IPS DF 6.9 (cell line): Measurements from ENCODE around the gene SIT1.

Experiments used
- DNase-seq: peaks from one replicate; pipeline ENCODE4 v3.0.0-alpha.2; 2013; ENCODE audit warnings: low read depth, low spot score
- H3K27ac ChIP-seq: one replicate; pipeline ENCODE4 v1.5.1; 2013; ENCODE audit warnings: low read length, control low read depth
- H3K27me3 ChIP-seq: 2 replicates; pipeline ENCODE4 v1.6.1; 2013; ENCODE audit warnings: mild to moderate bottlenecking, low read length; ENCODE audit not compliant: control insufficient read depth, insufficient read depth
- H3K36me3 ChIP-seq: 2 replicates; pipeline ENCODE4 v1.6.1; 2013; ENCODE audit warnings: low read length; ENCODE audit not compliant: control insufficient read depth, insufficient read depth
- H3K4me1 ChIP-seq: 2 replicates; pipeline ENCODE4 v1.6.1; 2013; ENCODE audit warnings: low read length; ENCODE audit not compliant: control insufficient read depth, insufficient read depth
- H3K4me3 ChIP-seq: 2 replicates; pipeline ENCODE4 v1.5.1; 2013; ENCODE audit warnings: mild to moderate bottlenecking, low read length
- H3K9me3 ChIP-seq: 2 replicates; pipeline ENCODE4 v1.6.1; 2013; ENCODE audit warnings: low read length, inconsistent platforms; ENCODE audit not compliant: control insufficient read depth, insufficient read depth
- WGBS: extraction: QIAGEN DNeasy Blood & Tissue Kit; methylation state at CpG from one replicate; pipeline ENCODE4 v1.1.7; 2013; ENCODE audit warnings: mixed read lengths, missing lambda C conversion rate; ENCODE audit not compliant: insufficient read length, insufficient coverage; 5-methylcytosine and 5-hydroxymethylcytosine counted together

The SIT1 gene

DNA sequence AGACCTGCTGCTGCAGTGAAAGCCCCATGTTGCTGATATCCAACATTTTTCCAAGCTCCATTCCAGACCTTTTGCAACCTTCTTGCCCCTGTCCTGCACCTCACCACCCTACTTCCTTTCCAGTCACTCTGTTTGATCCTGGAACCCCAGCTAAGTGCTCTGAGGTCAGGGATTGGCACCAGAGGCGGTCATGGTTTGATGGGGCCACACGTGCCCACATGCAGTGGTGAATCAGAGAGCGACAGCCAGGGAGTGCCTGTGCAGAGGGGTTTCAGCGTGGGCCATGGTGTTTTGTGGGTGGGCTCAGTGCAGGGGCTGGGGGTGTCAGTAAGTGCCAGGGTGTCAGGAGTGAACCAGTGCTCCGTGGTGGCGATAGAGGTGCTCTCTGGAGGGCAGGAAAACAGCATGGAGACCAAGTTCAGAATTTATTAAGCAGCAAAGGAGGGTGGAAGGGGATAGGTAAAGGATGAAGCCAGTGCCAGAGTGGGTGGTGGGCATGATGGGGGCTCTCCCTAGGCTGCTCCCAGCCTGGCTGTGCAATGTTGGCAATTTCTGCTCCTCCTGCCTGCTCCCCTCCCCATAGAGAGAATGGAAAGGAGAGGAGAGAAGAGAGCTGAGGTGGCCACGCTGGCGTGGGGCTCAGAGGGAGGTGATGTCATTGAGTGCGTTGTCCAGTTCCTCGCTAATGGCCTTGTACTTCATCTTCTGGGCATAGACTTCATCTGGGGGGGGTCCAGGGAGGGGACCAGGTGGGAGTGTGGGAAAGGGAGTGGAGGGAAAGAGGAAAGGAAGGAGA lies 32.0 kb upstream of the SIT1 start:
- H3K4me1 ChIP-seq = peaks cover 1% of the 10 kb centered on the region; the same call in 1 of the 2 replicates
- H3K9me3 ChIP-seq = no peaks in the 10 kb centered on the region
- no peaks in the 10 kb centered on the region for H3K27me3 ChIP-seq
- H3K27ac ChIP-seq = no peak overlapping the region
- WGBS = no CpG with 5 or more reads among the region's 10 CpGs
- peaks cover 41% of the 10 kb centered on the region for H3K36me3 ChIP-seq
- no peak for DNase-seq
- H3K4me3 ChIP-seq = no peak overlapping the region

DNA sequence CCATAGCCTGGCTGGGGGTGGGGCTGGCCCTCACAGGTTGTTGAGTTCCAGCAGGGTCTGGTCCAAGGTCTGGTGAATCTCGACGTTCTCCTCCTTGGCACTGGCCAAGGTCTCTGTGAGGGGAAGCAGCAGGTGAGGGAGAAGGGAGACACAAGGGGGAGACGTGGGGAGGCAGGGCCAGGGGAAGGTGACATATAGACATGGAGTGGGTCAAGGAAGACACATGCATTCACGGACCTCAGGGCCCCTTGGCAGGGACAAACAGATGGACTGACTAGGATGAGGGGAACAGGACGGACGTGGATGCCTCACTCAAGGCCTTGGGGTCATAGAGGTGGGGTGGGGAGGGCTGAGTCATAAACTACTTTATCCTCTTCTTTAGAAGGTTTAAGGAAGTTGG lies 31.3 kb upstream of the SIT1 start:
- DNase-seq = no peak
- Histone ChIP-seq H3K4me1 (peaks cover 1% of the 10 kb centered on the region; the same call in 1 of the 2 replicates), H3K27ac (no peak overlapping the region), H3K9me3 (no peaks in the 10 kb centered on the region), H3K27me3 (no peaks in the 10 kb centered on the region), H3K4me3 (no peak overlapping the region), H3K36me3 (peaks cover 40% of the 10 kb centered on the region)
- WGBS = no CpG with 5 or more reads among the region's 6 CpGs

DNA sequence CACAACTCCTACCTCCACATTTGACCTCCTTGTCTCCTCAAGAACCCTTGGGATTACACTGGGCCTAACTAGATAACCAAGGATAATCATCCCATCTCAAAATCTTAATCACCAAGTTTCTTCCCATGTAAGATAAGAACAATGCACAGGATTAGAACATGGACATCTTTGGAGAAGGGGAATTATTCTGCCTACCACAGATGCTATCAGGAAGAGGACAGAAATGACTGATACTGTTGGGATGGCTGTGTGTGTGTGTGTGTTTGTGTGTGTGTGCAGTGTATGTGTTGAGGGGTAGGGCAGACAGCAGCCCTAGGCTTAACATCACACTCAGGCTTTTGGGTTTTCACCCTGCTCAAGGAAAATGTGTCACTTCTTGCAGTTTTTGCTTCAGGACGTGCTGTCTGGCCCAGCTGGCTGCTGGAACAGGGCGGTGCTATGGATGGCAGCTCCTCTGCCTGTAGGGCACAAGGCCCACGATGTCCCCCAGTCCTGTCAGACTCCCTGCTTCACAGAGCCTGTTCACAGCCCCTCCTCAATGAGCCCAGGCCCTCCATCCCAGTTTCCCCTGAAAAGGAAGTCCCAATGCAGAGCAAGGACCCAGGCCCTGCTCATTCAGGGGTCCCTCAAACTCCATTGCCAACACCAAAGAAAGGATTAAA lies 30.7 kb upstream of the SIT1 start:
- no peaks in the 10 kb centered on the region for H3K27me3 ChIP-seq
- H3K4me3 ChIP-seq = no peak overlapping the region
- H3K9me3 ChIP-seq = no peaks in the 10 kb centered on the region
- no peak for DNase-seq
- peaks cover 1% of the 10 kb centered on the region; the same call in 1 of the 2 replicates for H3K4me1 ChIP-seq
- H3K27ac ChIP-seq = no peak overlapping the region
- WGBS = no CpG with 5 or more reads among the region's 3 CpGs
- H3K36me3 ChIP-seq = peaks cover 38% of the 10 kb centered on the region

DNA sequence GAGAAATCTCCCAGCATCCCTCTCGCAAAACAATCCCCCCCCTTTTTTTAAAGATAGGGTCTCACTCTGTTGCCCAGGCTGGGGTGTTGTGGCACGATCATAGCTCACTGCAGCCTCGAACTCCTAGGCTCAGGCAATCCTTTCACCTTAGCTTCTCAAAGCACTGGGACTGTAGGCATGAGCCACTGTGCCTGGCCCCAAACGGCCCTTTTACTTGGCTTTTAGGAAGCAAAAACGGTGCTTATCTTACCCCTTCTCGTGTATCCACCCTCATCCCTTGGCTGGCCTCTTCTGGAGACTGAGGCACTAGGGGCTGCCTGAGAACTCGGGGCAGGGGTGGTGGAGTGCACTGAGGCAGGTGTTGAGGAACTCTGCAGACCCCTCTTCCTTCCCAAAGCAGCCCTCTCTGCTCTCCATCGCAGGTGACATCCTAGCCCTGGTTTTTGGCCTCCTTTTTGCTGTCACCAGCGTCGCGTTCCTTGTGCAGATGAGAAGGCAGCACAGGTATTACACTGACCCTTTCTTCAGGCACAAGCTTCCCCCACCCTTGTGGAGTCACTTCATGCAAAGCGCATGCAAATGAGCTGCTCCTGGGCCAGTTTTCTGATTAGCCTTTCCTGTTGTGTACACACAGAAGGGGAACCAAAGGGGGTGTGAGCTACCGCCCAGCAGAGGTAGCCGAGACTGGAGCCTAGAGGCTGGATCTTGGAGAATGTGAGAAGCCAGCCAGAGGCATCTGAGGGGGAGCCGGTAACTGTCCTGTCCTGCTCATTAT lies 29.8 kb upstream of the SIT1 start:
- Histone ChIP-seq H3K27ac (no peak overlapping the region), H3K4me1 (peaks cover 1% of the 10 kb centered on the region; the same call in 1 of the 2 replicates), H3K36me3 (peaks cover 32% of the 10 kb centered on the region), H3K27me3 (no peaks in the 10 kb centered on the region), H3K4me3 (no peak overlapping the region), H3K9me3 (no peaks in the 10 kb centered on the region)
- no CpG with 5 or more reads among the region's 15 CpGs for WGBS
- no peak for DNase-seq

DNA sequence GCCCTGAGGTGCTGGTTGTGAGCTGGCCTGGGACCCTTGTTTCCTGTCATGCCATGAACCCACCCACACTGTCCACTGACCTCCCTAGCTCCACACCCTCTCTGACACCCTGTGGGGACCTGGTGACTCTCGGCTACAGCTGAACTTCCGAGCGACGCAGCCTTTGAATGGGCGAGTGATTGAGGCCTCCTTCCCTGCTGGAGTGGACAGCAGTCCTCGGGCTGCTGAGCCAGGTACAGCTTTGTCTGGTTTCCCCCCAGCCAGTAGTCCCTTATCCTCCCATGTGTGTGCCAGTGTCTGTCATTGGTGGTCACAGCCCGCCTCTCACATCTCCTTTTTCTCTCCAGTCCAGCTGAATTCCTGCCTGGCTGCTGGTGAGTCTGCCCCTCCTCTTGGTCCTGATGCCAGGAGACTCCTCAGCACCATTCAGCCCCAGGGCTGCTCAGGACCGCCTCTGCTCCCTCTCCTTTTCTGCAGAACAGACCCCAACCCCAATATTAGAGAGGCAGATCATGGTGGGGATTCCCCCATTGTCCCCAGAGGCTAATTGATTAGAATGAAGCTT lies 29.1 kb upstream of the SIT1 start:
- no peaks in the 10 kb centered on the region for H3K9me3 ChIP-seq
- no peak overlapping the region for H3K4me3 ChIP-seq
- no peak for DNase-seq
- peaks cover 1% of the 10 kb centered on the region; the same call in 1 of the 2 replicates for H3K4me1 ChIP-seq
- WGBS = no CpG with 5 or more reads among the region's 8 CpGs
- no peaks in the 10 kb centered on the region for H3K27me3 ChIP-seq
- H3K27ac ChIP-seq = no peak overlapping the region
- peaks cover 25% of the 10 kb centered on the region for H3K36me3 ChIP-seq

DNA sequence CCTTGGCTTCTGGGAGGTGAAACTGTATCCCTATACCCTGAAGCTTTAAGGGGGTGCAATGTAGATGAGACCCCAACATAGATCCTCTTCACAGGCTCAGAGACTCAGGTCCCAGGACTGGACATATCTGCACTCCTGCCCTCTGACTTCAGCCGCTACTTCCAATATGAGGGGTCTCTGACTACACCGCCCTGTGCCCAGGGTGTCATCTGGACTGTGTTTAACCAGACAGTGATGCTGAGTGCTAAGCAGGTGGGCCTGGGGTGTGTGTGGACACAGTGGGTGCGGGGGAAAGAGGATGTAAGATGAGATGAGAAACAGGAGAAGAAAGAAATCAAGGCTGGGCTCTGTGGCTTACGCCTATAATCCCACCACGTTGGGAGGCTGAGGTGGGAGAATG lies 28.4 kb upstream of the SIT1 start:
- DNase-seq = no peak
- H3K27me3 ChIP-seq = no peaks in the 10 kb centered on the region; the same call in 1 of the 2 replicates
- H3K36me3 ChIP-seq = peaks cover 20% of the 10 kb centered on the region
- no peak overlapping the region for H3K27ac ChIP-seq
- H3K4me1 ChIP-seq = peaks cover 1% of the 10 kb centered on the region; the same call in 1 of the 2 replicates
- H3K4me3 ChIP-seq = no peak overlapping the region
- no peaks in the 10 kb centered on the region for H3K9me3 ChIP-seq
- whole genome bisulfite sequencing = no CpG with 5 or more reads among the region's 5 CpGs

- no peak overlapping the region for H3K27ac ChIP-seq
- H3K9me3 ChIP-seq = no peaks in the 10 kb centered on the region
- no peaks in the 10 kb centered on the region; the same call in 1 of the 2 replicates for H3K27me3 ChIP-seq
- no peaks in the 10 kb centered on the region for H3K36me3 ChIP-seq
- DNase-seq = no peak
- no CpG with 5 or more reads among the region's 51 CpGs for WGBS
- peaks cover 1% of the 10 kb centered on the region; the same call in 1 of the 2 replicates for H3K4me1 ChIP-seq
- H3K4me3 ChIP-seq = peak overlapping the region; percentile 27; the same call in 1 of the 2 replicates
These were observed 25.1 kb upstream of the SIT1 start for GRCh38 chr9:35675732-35676392.

- WGBS = no CpG with 5 or more reads among the region's 13 CpGs
These were observed 24.5 kb upstream of the SIT1 start for GRCh38 chr9:35675204-35675603.

GRCh38 chr9:35674025-35674361 lies 23.3 kb upstream of the SIT1 start:
- H3K27ac ChIP-seq = no peak overlapping the region
- H3K9me3 ChIP-seq = no peaks in the 10 kb centered on the region
- no peak overlapping the region for H3K4me3 ChIP-seq
- no peaks in the 10 kb centered on the region; the same call in 1 of the 2 replicates for H3K4me1 ChIP-seq
- H3K27me3 ChIP-seq = no peaks in the 10 kb centered on the region; the same call in 1 of the 2 replicates
- WGBS = no CpG with 5 or more reads among the region's 3 CpGs
- DNase-seq = no peak
- H3K36me3 ChIP-seq = no peaks in the 10 kb centered on the region

More at GRCh38 chr9:35675204-35675603, 24.5 kb upstream of the SIT1 start:
- Histone ChIP-seq H3K4me3 (peak overlapping the region; percentile 27; the same call in 1 of the 2 replicates), H3K4me1 (no peaks in the 10 kb centered on the region; the same call in 1 of the 2 replicates), H3K27ac (no peak overlapping the region), H3K27me3 (no peaks in the 10 kb centered on the region; the same call in 1 of the 2 replicates), H3K36me3 (no peaks in the 10 kb centered on the region), H3K9me3 (no peaks in the 10 kb centered on the region)
- DNase-seq = no peak
